ENCODE data around the gene PRRC2B.
"Not testable (repeated sequence)": the region's sequence is repeated elsewhere in the genome, so short reads cannot be mapped to it uniquely, and the experiment has no call there.

The PRRC2B gene

GRCh38 chr9:131386281-131386680 is 7.6 kb upstream of the PRRC2B start:
- DNase-seq (ENCODE audit: low read depth, low spot score), result no peak

GRCh38 chr9:131387394-131387793 is 6.5 kb upstream of the PRRC2B start:
- no peak for DNase-seq (ENCODE audit: low read depth, low spot score)

- DNase-seq (ENCODE audit: low read depth, low spot score), result no peak
Observed at GRCh38 chr9:131391020-131391419, 2.9 kb upstream of the PRRC2B start.

- no peak for DNase-seq (ENCODE audit: low read depth, low spot score)
Observed at GRCh38 chr9:131391504-131391903, 2.4 kb upstream of the PRRC2B start.

GRCh38 chr9:131394464-131395156 is 724 bp downstream of the PRRC2B start:
- no peak for DNase-seq (ENCODE audit: low read depth, low spot score)

GRCh38 chr9:131395157-131396098 is 1.5 kb downstream of the PRRC2B start:
- peak; percentile 54 for DNase-seq (ENCODE audit: low read depth, low spot score)

- not testable (repeated sequence) for DNase-seq (ENCODE audit: low read depth, low spot score)
Observed at GRCh38 chr9:131396099-131396479, 2.2 kb downstream of the PRRC2B start.

GRCh38 chr9:131396626-131397025 is 2.7 kb downstream of the PRRC2B start:
- DNase-seq (ENCODE audit: low read depth, low spot score), result no peak

- DNase-seq (ENCODE audit: low read depth, low spot score), result peak; percentile 86
Observed at GRCh38 chr9:131397100-131397790, 3.4 kb downstream of the PRRC2B start.

GRCh38 chr9:131398204-131398603 is 4.3 kb downstream of the PRRC2B start:
- peak; percentile 51 for DNase-seq (ENCODE audit: low read depth, low spot score)

- no peak for DNase-seq (ENCODE audit: low read depth, low spot score)
Observed at GRCh38 chr9:131399972-131400371, 6.1 kb downstream of the PRRC2B start.

GRCh38 chr9:131400627-131401026 is 6.7 kb downstream of the PRRC2B start:
- DNase-seq (ENCODE audit: low read depth, low spot score), result no peak

GRCh38 chr9:131402073-131402472 is 8.2 kb downstream of the PRRC2B start:
- no peak for DNase-seq (ENCODE audit: low read depth, low spot score)

- DNase-seq (ENCODE audit: low read depth, low spot score), result peak; percentile 86
Observed at GRCh38 chr9:131402738-131403492, 9.0 kb downstream of the PRRC2B start.

- DNase-seq (ENCODE audit: low read depth, low spot score), result no peak
Observed at GRCh38 chr9:131403493-131403773, 9.5 kb downstream of the PRRC2B start.

GRCh38 chr9:131404581-131404980 is 10.7 kb downstream of the PRRC2B start:
- no peak for DNase-seq (ENCODE audit: low read depth, low spot score)

GRCh38 chr9:131404987-131405386 is 11.1 kb downstream of the PRRC2B start:
- no peak for DNase-seq (ENCODE audit: low read depth, low spot score)

GRCh38 chr9:131405428-131405827 is 11.5 kb downstream of the PRRC2B start:
- peak; percentile 86 for DNase-seq (ENCODE audit: low read depth, low spot score)

- peak; percentile 41 for DNase-seq (ENCODE audit: low read depth, low spot score)
Observed at GRCh38 chr9:131405858-131406537, 12.1 kb downstream of the PRRC2B start.

- no peak for DNase-seq (ENCODE audit: low read depth, low spot score)
Observed at GRCh38 chr9:131406563-131407436, 12.9 kb downstream of the PRRC2B start.
